Liver (tissue), 9 donors: ENCODE results near the gene PARD3B. TPM values are rescaled to one million over a fixed set of nuclear protein-coding genes. Genes with fewer than 3 reads are reported as not detected.

Experiments used
- DNase-seq: peaks from one replicate; pipeline ENCODE4 v3.0.0-alpha.2; 2017; ENCODE audit warnings: low spot score
- H3K27ac ChIP-seq, 2 donors: one replicate each; pipeline ENCODE4 v1.7.0; 2013; ENCODE audit warnings: inconsistent platforms in 2 of 2, low read length in 2 of 2, control low read depth in 1 of 2, low read depth in 1 of 2, mild to moderate bottlenecking in 1 of 2
- H3K27me3 ChIP-seq, 4 donors: one replicate each; pipeline versions ENCODE4 v1.6.1 to v1.7.0; 2013; ENCODE audit warnings: low read length in 3 of 4, inconsistent platforms in 1 of 4, mild to moderate bottlenecking in 1 of 4, moderate library complexity in 1 of 4; ENCODE audit not compliant: control insufficient read depth in 4 of 4, insufficient read depth in 4 of 4
- H3K36me3 ChIP-seq, 4 donors: one replicate each; pipeline versions ENCODE4 v1.6.1 to v1.7.0; 2013; ENCODE audit warnings: low read length in 3 of 4, mild to moderate bottlenecking in 3 of 4, low read depth in 1 of 4, moderate library complexity in 1 of 4; ENCODE audit not compliant: control insufficient read depth in 4 of 4, insufficient read depth in 3 of 4
- H3K4me1 ChIP-seq, 4 donors: one replicate each; pipeline versions ENCODE4 v1.6.1 to v1.7.0; 2013; ENCODE audit warnings: low read length in 3 of 4, mild to moderate bottlenecking in 3 of 4, moderate library complexity in 1 of 4; ENCODE audit not compliant: control insufficient read depth in 4 of 4, insufficient read depth in 4 of 4
- H3K4me3 ChIP-seq, 3 donors: one replicate each; pipeline versions ENCODE4 v1.6.1 to v1.7.0; 2013; ENCODE audit warnings: low read length in 3 of 3, control low read depth in 1 of 3, low read depth in 1 of 3, mild to moderate bottlenecking in 1 of 3
- H3K9ac ChIP-seq, 2 donors: one replicate each; pipeline ENCODE4 v1.7.0; 2013; ENCODE audit warnings: low read length in 2 of 2, mild to moderate bottlenecking in 2 of 2, moderate library complexity in 2 of 2, control low read depth in 1 of 2, low read depth in 1 of 2
- H3K9me3 ChIP-seq, 4 donors: one replicate each; pipeline versions ENCODE4 v1.6.1 to v1.7.0; 2013; ENCODE audit warnings: low read length in 3 of 4; ENCODE audit not compliant: control insufficient read depth in 4 of 4
- ATF3 ChIP-seq: IDR thresholded peaks from 2 replicates; pipeline ENCODE4 v1.6.1; 2016; ENCODE audit warnings: antibody characterized with exemption
- EGR1 ChIP-seq, 2 donors: IDR thresholded peaks; 2 replicates each; pipeline ENCODE4 v1.6.1; 2016 to 2018; ENCODE audit warnings: antibody characterized with exemption in 2 of 2, low read depth in 2 of 2
- FOXA1 ChIP-seq: IDR thresholded peaks from 2 replicates; pipeline ENCODE4 v1.6.1; 2016; ENCODE audit warnings: antibody characterized with exemption
- FOXA2 ChIP-seq: IDR thresholded peaks from 2 replicates; pipeline ENCODE4 v1.6.1; 2016; ENCODE audit warnings: antibody characterized with exemption
- GABPA ChIP-seq, 2 donors: IDR thresholded peaks in 1 of 2; conservative IDR thresholded peaks in 1 of 2; 2 replicates each; pipeline ENCODE4 v1.6.1; 2016; ENCODE audit warnings: antibody characterized with exemption in 2 of 2, mild to moderate bottlenecking in 1 of 2, moderate library complexity in 1 of 2
- HNF4A ChIP-seq, 2 donors: conservative IDR thresholded peaks; 2 replicates each; pipeline ENCODE4 v1.6.1; 2016; ENCODE audit warnings: antibody characterized with exemption in 2 of 2, mild to moderate bottlenecking in 2 of 2
- HNF4G ChIP-seq: IDR thresholded peaks from 2 replicates; pipeline ENCODE4 v1.6.1; 2016; ENCODE audit warnings: antibody characterized with exemption
- JUND ChIP-seq, 2 donors: IDR thresholded peaks; 2 replicates each; pipeline ENCODE4 v1.6.1; 2016; ENCODE audit warnings: antibody characterized with exemption in 2 of 2
- NR2F2 ChIP-seq: IDR thresholded peaks from 2 replicates; pipeline ENCODE4 v1.6.1; 2016; ENCODE audit warnings: antibody characterized with exemption
- RAD21 ChIP-seq, 2 donors: IDR thresholded peaks; 2 replicates each; pipeline ENCODE4 v1.6.1; 2016; ENCODE audit warnings: antibody characterized with exemption in 2 of 2, mild to moderate bottlenecking in 2 of 2
- REST ChIP-seq: IDR thresholded peaks from 2 replicates; pipeline ENCODE4 v1.6.1; 2016; ENCODE audit warnings: antibody characterized with exemption, mild to moderate bottlenecking
- RXRA ChIP-seq, 2 donors: IDR thresholded peaks; 2 replicates each; pipeline ENCODE4 v1.6.1; 2017 to 2018; ENCODE audit warnings: antibody characterized with exemption in 2 of 2, mild to moderate bottlenecking in 1 of 2
- SP1 ChIP-seq: IDR thresholded peaks from 2 replicates; pipeline ENCODE4 v1.6.1; 2018; ENCODE audit warnings: antibody characterized with exemption, mild to moderate bottlenecking
- TAF1 ChIP-seq: conservative IDR thresholded peaks from 2 replicates; pipeline ENCODE4 v1.6.1; 2016; ENCODE audit warnings: antibody characterized with exemption, mild to moderate bottlenecking
- YY1 ChIP-seq: IDR thresholded peaks from 2 replicates; pipeline ENCODE4 v1.6.1; 2016; ENCODE audit warnings: antibody characterized with exemption, mild to moderate bottlenecking
- ZBTB33 ChIP-seq: IDR thresholded peaks from 2 replicates; pipeline ENCODE4 v1.6.1; 2016; ENCODE audit warnings: antibody characterized with exemption
- WGBS: extraction: QIAGEN DNeasy Blood & Tissue Kit; methylation state at CpG from one replicate; pipeline ENCODE4 v1.1.7; 2013; 5-methylcytosine and 5-hydroxymethylcytosine counted together
- polyA plus RNA-seq, 2 donors: library from polyadenylated mRNA; stranded (reverse) in 1 of 2; unstranded in 1 of 2; fragments of 200-250 nt in 1 of 2; fragments of >200 nt in 1 of 2; fragmentation: Nextera tagmentation in 1 of 2; extraction: Ambion mirVana in 1 of 2; gene quantifications; one replicate each; pipeline versions ENCODE4 v1.2.1 to v1.2.3, GENCODE V29; 2013 to 2015
- total RNA-seq, 2 donors: library from RNA; depleted of rRNA; stranded (reverse); fragments of >200 nt; gene quantifications; one replicate each; pipeline ENCODE4 v1.2.3, GENCODE V29; 2014
- TF ChIP-seq, protein P1 (sequence below): IDR thresholded peaks from 2 replicates; pipeline ENCODE4 v1.6.1; 2016; ENCODE audit warnings: antibody characterized with exemption
- TF ChIP-seq, protein P2 (sequence below): fragments of 150-350 bp; IDR thresholded peaks from 2 replicates; pipeline ENCODE4 v1.5.1; 2017; ENCODE audit warnings: improper control_type of control experiment, low read depth, low read length; ENCODE audit not compliant: missing input control
- donor health status: healthy.
- donor health status: healthy.
- donor health status: healthy.
- donor health status: healthy.
- donor health status: healthy.

The PARD3B gene
- total and polyA plus RNA-seq, 4 donors = 1.1 to 10.3 (median 3.7) TPM

GRCh38 chr2:205408696-205409095 lies 863.4 kb downstream of the PARD3B start (continued):
- TF ChIP-seq ATF3 = no peak
- TF ChIP-seq, protein P1, sequence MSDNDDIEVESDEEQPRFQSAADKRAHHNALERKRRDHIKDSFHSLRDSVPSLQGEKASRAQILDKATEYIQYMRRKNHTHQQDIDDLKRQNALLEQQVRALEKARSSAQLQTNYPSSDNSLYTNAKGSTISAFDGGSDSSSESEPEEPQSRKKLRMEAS = no peak

DNA sequence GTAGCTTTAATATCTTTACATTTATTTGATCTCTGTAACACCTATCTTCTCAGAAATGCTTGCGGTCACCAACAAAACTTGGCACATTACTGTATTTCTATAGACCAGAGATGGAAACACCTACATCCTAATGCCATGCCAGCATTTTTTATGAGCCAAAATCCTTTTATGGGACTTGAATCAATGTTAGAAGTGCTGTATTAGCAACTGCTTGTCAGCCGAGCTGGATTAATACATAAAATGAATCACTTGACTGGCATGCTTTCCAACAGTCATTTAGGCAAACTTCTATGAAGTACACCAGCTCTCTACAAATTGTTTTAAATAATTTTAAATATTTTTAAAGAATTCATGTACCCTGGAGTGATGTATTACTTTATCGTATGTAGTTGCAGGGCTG lies 864.1 kb downstream of the PARD3B start:
- H3K4me1 ChIP-seq = peaks cover 0 to 5% (median 0%) of the 10 kb centered on the region in 4 donors
- no peak overlapping the region for H3K4me3 ChIP-seq
- 93% methylated on average over 3 of the region's 3 CpGs for WGBS
- H3K36me3 ChIP-seq = no peaks in the 10 kb centered on the region
- H3K9ac ChIP-seq = no peak overlapping the region
- H3K27ac ChIP-seq = no peak overlapping the region
- H3K9me3 ChIP-seq = no peaks in the 10 kb centered on the region
- no peaks in the 10 kb centered on the region for H3K27me3 ChIP-seq
- TF ChIP-seq HNF4G (no peak), ZBTB33 (no peak), RAD21 (IDR thresholded peaks at IDR 0.05) (no peak), FOXA2 (no peak)
- DNase-seq = no peak

DNA sequence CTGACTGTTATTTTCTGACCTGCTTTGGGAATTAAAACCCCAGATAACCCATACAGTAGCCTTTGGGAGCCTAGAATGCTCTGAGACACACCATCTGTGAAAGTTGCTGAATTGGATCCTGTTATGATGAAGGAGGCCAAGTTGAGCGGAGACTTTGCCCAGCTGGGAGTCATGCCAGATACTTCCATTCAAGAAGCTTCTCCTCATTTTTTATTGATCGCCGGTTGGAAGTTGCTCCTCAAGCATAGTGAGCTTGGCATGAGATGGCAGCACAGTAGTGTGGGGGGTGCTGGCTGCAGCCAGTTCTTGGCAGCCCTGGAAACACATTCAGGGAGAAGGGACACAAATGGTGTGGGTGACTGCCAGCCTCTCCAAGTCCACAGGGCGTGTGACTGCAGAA lies 866.3 kb downstream of the PARD3B start:
- no peak for DNase-seq
- Histone ChIP-seq H3K4me1 (peaks cover 0 to 5% (median 0%) of the 10 kb centered on the region in 4 donors), H3K27ac (no peak overlapping the region), H3K4me3 (no peak overlapping the region), H3K9me3 (no peaks in the 10 kb centered on the region), H3K36me3 (no peaks in the 10 kb centered on the region), H3K27me3 (no peaks in the 10 kb centered on the region), H3K9ac (no peak overlapping the region)
- TF ChIP-seq, protein P2, sequence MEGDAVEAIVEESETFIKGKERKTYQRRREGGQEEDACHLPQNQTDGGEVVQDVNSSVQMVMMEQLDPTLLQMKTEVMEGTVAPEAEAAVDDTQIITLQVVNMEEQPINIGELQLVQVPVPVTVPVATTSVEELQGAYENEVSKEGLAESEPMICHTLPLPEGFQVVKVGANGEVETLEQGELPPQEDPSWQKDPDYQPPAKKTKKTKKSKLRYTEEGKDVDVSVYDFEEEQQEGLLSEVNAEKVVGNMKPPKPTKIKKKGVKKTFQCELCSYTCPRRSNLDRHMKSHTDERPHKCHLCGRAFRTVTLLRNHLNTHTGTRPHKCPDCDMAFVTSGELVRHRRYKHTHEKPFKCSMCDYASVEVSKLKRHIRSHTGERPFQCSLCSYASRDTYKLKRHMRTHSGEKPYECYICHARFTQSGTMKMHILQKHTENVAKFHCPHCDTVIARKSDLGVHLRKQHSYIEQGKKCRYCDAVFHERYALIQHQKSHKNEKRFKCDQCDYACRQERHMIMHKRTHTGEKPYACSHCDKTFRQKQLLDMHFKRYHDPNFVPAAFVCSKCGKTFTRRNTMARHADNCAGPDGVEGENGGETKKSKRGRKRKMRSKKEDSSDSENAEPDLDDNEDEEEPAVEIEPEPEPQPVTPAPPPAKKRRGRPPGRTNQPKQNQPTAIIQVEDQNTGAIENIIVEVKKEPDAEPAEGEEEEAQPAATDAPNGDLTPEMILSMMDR = no peak
- TF ChIP-seq FOXA1 (no peak), RXRA (IDR thresholded peaks at IDR 0.05) (no peak), NR2F2 (no peak), ATF3 (no peak), HNF4A (conservative IDR thresholded peaks at IDR 0.05) (no peak), REST (no peak), JUND (IDR thresholded peaks at IDR 0.05) (no peak), TAF1 (no peak), GABPA (IDR thresholded peaks at IDR 0.05 in 1 of 2, conservative IDR thresholded peaks at IDR 0.05 in 1 of 2) (no peak), HNF4G (no peak), EGR1 (IDR thresholded peaks at IDR 0.05; ENCODE audit: low read depth in 2 of 2) (no peak), RAD21 (IDR thresholded peaks at IDR 0.05) (no peak), YY1 (no peak), SP1 (no peak), FOXA2 (no peak), ZBTB33 (no peak)
- TF ChIP-seq, protein P1 = no peak
- WGBS = 77% methylated on average over 4 of the region's 4 CpGs
